PC-9 (cell line): ENCODE measurements around the gene NDUFS6.

Experiments used
- EZH2 ChIP-seq: fragments of 200-600 bp; sonication (generic); IDR thresholded peaks from 2 replicates; pipeline ENCODE4 v1.8.0; 2017; ENCODE audit warnings: antibody characterized with exemption, low read depth
- TF ChIP-seq, protein P1 (sequence below): fragments of 200-600 bp; sonication (generic); conservative IDR thresholded peaks from 2 replicates; pipeline ENCODE4 v1.6.1; 2017; ENCODE audit warnings: mixed run types, antibody characterized with exemption, mild to moderate bottlenecking, moderate library complexity

DNA sequence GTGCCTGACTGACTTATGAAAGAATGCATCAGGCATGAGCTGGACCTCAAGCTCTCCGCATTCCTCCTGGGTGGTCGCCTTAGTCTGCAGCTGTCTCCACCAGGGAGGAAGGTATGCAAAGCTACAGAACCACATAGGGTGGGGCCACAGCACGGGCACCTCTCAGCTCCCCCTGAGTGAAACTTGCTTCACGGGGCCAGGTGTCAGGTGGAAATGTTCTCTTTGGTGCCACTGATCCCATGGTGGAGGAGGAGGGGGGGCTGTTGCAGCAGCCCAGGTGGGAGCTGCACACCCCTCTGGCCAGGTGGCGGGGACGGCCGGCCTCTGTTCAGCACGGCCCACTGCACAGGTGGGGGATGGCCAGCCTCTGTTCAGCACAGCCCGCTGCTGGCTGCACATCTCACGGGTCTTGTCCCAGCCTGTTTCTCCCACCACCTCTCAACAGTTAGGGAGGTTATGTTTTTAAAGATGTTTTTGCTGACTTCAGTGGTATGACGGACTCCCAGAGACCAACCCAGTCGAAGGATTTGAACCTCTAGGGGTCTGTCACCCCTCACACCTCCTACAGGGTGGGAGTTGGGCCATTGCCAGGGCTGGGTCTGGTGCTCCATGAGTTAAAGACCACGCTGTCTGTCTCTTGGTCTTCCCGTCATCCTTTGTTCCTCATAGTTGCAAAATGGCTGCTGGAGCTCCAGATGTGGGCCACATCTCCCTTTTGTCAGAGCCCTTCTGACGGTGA is 35.9 kb upstream of the NDUFS6 start:
- TF ChIP-seq, protein P1, sequence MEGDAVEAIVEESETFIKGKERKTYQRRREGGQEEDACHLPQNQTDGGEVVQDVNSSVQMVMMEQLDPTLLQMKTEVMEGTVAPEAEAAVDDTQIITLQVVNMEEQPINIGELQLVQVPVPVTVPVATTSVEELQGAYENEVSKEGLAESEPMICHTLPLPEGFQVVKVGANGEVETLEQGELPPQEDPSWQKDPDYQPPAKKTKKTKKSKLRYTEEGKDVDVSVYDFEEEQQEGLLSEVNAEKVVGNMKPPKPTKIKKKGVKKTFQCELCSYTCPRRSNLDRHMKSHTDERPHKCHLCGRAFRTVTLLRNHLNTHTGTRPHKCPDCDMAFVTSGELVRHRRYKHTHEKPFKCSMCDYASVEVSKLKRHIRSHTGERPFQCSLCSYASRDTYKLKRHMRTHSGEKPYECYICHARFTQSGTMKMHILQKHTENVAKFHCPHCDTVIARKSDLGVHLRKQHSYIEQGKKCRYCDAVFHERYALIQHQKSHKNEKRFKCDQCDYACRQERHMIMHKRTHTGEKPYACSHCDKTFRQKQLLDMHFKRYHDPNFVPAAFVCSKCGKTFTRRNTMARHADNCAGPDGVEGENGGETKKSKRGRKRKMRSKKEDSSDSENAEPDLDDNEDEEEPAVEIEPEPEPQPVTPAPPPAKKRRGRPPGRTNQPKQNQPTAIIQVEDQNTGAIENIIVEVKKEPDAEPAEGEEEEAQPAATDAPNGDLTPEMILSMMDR: no peak
- TF ChIP-seq EZH2: no peak
